Effector memory CD8-positive, alpha-beta T cell (primary cell): ENCODE results near the gene CLDN16.

Experiments
- ATAC-seq: fragments of 150-1000 bp; cut with Tn5 transposase; replicated peaks from 2 replicates; pipeline ENCODE4 v1.10.0; 2021; ENCODE audit warnings: mild to moderate bottlenecking, moderate library complexity
- DNase-seq, 3 experiments: peaks; one replicate each; pipeline ENCODE4 v3.0.0; 2021
- H3K27ac Mint-ChIP-seq, 2 donors: one replicate each; pipeline ENCODE4 v1.8.0; 2022; ENCODE audit warnings: mild to moderate bottlenecking in 2 of 2, mixed read lengths in 2 of 2, moderate library complexity in 2 of 2
- H3K27me3 Mint-ChIP-seq, 2 donors: one replicate each; pipeline ENCODE4 v1.8.0; 2022; ENCODE audit warnings: mixed read lengths in 2 of 2
- H3K36me3 Mint-ChIP-seq: one replicate; pipeline ENCODE4 v1.8.0; 2022; ENCODE audit warnings: mild to moderate bottlenecking, moderate library complexity, mixed read lengths; ENCODE audit not compliant: insufficient read depth
- H3K4me1 Mint-ChIP-seq, 2 donors: one replicate each; pipeline ENCODE4 v1.8.0; 2022; ENCODE audit warnings: low read depth in 2 of 2, mixed read lengths in 2 of 2
- H3K4me3 Mint-ChIP-seq, 2 donors: one replicate each; pipeline ENCODE4 v1.8.0; 2022; ENCODE audit warnings: mild to moderate bottlenecking in 2 of 2, mixed read lengths in 2 of 2, moderate library complexity in 2 of 2
- H3K9me3 Mint-ChIP-seq, 2 donors: one replicate each; pipeline ENCODE4 v1.8.0; 2022; ENCODE audit warnings: mixed read lengths in 2 of 2

The CLDN16 gene

DNA sequence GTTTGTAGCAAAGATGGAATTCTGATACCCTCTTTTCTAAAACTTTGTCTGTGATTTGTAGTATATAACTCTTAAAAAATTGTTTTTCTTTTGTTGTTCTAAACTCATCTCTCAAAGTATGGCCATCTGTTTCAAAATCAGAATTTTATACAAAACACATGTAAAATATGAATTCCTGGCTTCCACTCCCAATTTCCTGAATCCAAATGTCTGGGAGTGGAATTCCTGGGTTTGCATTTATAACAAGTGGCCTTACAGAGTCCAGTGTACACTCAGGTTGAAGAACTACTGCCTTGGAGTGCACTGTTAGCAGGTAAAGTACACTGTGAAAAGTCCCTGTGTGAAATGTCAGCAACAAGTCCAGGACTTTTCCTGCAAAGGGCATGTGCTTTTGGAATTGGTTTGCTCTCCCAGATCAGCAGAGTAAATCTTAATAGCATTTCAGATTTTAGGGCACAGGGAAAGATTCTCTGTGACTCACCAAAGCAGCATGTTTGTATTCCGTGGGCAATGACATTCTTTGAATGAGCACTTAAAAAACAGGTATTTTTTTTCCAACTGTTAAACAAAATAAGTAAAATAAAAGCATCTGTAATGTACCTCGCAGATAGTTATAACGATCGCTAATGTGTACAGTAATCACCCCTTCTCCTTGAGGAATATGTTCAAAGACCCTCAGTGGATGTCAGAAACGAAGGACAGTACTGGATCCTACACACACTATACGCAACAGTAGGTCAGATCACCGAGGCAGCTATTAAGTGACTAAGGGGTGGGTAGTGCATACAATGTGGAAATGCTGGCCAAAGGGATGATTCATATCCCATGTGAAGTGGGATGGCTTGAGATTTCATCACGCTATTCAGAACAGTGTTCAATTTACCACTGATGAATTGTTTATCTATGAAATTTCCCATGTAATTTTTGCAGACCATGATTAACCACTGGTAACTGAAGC, 2.0 kb upstream of the CLDN16 start:
- H3K36me3 Mint-ChIP-seq: no peaks in the 10 kb centered on the region
- H3K9me3 Mint-ChIP-seq: no peaks in the 10 kb centered on the region
- no peaks in the 10 kb centered on the region for H3K4me1 Mint-ChIP-seq
- H3K4me3 Mint-ChIP-seq: no peak overlapping the region
- DNase-seq (no peak), ATAC-seq (no peak)
- no peak overlapping the region for H3K27ac Mint-ChIP-seq
- peaks cover 8 to 21% of the 10 kb centered on the region in 2 donors for H3K27me3 Mint-ChIP-seq

DNA sequence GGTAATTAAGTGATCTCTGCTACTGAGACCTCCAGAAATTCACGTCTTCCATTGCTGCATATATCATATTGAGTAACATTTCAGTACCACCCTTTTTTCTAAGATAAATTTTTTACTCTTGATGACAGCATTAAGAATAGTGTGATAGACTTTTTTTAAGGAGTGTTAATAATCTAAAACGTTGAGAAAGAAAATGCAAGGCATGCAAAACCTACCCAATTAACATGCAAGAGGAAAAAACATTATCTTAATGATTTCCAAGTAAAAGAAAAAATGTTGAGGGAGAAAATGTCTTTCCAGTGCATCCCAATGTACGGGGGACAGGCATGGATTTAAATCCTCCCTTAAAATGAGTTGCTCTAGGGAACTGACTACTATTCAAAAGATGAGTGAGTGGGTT, 740 bp downstream of the CLDN16 start:
- H3K27me3 Mint-ChIP-seq: peaks cover 8 to 23% of the 10 kb centered on the region in 2 donors
- H3K4me3 Mint-ChIP-seq: no peak overlapping the region
- no peaks in the 10 kb centered on the region for H3K9me3 Mint-ChIP-seq
- H3K27ac Mint-ChIP-seq: no peak overlapping the region
- H3K36me3 Mint-ChIP-seq: no peaks in the 10 kb centered on the region
- DNase-seq (no peak), ATAC-seq (no peak)
- H3K4me1 Mint-ChIP-seq: no peaks in the 10 kb centered on the region

DNA sequence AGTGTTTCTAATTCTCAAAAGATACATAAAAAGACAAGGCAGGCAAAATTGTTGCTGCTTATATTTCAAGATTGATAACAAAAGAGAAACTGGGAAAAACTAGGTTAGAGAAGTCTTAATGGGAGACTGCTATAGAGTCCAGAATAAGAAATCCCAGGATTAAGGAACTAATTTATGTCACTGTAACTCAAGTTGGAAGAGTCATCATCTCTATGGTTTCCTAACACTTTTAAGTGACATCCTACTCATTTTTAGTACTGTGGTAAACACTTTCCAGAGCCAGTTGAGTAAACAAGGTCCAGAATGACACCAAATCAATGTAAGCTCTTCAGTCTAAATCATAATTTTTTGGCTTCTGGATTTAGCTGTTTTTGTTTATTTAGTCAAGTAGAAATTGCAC, 8.0 kb downstream of the CLDN16 start:
- ATAC-seq (no peak), DNase-seq (no peak)
- Mint-ChIP-seq H3K36me3 (no peaks in the 10 kb centered on the region), H3K4me3 (no peak overlapping the region), H3K27me3 (peaks cover 0 to 9% of the 10 kb centered on the region in 2 donors), H3K4me1 (no peaks in the 10 kb centered on the region), H3K27ac (no peak overlapping the region), H3K9me3 (no peaks in the 10 kb centered on the region)

DNA sequence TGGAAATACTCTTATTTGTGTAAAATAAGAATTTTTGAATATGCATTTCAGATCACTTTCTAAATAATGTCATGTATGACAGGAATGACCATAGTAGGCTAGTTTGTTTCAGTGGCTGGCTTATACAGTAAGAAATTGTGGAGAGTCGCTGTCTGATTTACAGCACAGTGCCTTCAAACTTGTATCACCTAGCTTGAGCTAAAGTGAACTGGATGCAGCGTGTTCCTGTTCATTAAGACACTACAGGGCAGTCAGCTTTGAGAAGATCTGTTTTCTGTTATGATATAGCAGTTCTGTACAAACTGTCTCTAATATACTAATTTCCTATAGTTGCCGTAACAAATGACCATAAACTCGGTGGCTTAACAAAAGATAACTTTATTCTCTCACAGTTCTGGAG, 9.9 kb downstream of the CLDN16 start:
- no peak for ATAC-seq
- no peak overlapping the region for H3K27ac Mint-ChIP-seq
- DNase-seq: no peak
- H3K4me1 Mint-ChIP-seq: no peaks in the 10 kb centered on the region
- no peaks in the 10 kb centered on the region for H3K9me3 Mint-ChIP-seq
- no peaks in the 10 kb centered on the region for H3K36me3 Mint-ChIP-seq
- H3K27me3 Mint-ChIP-seq: peaks cover 0 to 5% of the 10 kb centered on the region in 2 donors
- no peak overlapping the region for H3K4me3 Mint-ChIP-seq

DNA sequence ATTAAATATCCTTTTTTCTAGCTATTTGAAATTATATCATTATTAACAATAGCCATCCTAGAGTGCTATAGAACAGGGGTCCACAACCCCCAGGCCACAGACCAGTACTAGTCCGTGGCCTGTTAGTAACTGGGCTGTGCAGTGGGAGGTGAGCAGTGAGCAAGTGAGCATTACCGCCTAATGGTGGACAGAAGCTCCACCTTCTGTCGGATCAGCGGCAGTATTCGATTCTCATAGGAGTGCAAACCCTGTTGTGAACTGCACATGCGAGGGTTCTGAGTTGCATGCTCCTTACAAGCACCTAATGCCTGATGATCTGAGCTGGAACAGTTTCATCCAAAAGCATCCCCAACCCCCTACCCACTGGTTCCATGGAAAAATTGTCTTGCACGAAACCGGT, 11.7 kb downstream of the CLDN16 start:
- Mint-ChIP-seq H3K36me3 (no peaks in the 10 kb centered on the region), H3K4me3 (no peak overlapping the region), H3K27me3 (peaks cover 0 to 11% of the 10 kb centered on the region in 2 donors), H3K9me3 (no peaks in the 10 kb centered on the region), H3K27ac (no peak overlapping the region), H3K4me1 (no peaks in the 10 kb centered on the region)
- DNase-seq (no peak), ATAC-seq (no peak)

DNA sequence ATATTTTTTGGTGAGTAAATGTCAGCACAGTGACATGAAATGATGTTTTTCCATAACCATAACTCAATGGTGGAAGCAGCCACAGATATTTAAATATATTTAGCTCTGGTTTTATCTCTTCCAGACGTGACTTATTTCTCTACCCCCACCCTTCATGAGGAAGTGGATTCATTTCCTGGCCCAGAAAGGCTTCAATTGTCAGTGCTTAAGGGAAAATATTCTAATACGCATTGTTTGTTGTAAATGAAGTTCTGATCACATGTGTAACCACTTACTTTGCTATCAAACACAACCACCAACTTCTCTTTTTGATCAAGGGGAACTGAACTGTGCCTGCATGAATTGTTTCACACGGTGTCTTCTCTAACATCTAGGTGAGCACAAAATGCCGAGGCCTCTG, 14.0 kb downstream of the CLDN16 start:
- Mint-ChIP-seq H3K4me1 (no peaks in the 10 kb centered on the region), H3K36me3 (no peaks in the 10 kb centered on the region), H3K27ac (no peak overlapping the region), H3K9me3 (no peaks in the 10 kb centered on the region), H3K4me3 (no peak overlapping the region), H3K27me3 (peaks cover 0 to 13% of the 10 kb centered on the region in 2 donors)
- ATAC-seq: no peak
- no peak for DNase-seq

DNA sequence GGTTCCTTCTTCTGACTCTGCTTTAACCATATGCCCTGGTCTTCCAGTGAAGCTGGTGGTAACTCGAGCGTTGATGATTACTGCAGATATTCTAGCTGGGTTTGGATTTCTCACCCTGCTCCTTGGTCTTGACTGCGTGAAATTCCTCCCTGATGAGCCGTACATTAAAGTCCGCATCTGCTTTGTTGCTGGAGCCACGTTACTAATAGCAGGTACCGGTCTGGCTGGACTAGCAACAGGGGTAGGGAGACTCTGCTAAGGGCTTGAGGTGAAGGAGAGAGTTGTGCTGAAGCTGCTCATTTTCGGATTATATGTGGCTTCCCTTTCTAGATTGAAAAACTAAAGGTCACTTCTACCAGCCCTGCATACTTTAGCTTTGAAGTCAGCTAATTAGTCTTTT, 16.8 kb downstream of the CLDN16 start:
- ATAC-seq (no peak), DNase-seq (no peak)
- Mint-ChIP-seq H3K36me3 (no peaks in the 10 kb centered on the region), H3K9me3 (no peaks in the 10 kb centered on the region), H3K27ac (no peak overlapping the region), H3K27me3 (peaks cover 0 to 8% of the 10 kb centered on the region in 2 donors), H3K4me1 (no peaks in the 10 kb centered on the region), H3K4me3 (no peak overlapping the region)

DNA sequence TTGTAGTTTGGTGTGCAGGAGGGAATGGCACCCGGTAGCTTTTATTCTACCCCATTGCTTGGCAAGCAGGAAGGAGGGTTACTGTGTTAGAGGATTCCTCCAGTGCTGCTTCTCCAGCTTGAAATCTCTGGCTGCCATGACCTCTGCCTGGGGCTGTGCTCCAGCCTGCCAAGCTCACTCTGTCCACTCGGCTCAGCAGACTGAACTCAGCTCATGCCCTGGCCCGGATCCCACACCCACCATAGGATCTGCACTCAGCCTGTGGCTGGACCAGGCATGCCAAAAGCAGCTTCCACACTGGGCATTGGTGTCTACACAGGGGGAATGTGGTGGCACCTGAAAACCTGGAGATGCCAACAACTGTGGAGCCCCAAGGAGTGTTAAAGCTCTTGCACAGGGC, 26.3 kb downstream of the CLDN16 start:
- peaks cover 0 to 6% of the 10 kb centered on the region in 2 donors for H3K27me3 Mint-ChIP-seq
- ATAC-seq (no peak), DNase-seq (no peak)
- no peaks in the 10 kb centered on the region for H3K4me1 Mint-ChIP-seq
- no peak overlapping the region for H3K27ac Mint-ChIP-seq
- H3K36me3 Mint-ChIP-seq: no peaks in the 10 kb centered on the region
- H3K9me3 Mint-ChIP-seq: peaks cover 0 to 1% of the 10 kb centered on the region in 2 donors
- no peak overlapping the region for H3K4me3 Mint-ChIP-seq

DNA sequence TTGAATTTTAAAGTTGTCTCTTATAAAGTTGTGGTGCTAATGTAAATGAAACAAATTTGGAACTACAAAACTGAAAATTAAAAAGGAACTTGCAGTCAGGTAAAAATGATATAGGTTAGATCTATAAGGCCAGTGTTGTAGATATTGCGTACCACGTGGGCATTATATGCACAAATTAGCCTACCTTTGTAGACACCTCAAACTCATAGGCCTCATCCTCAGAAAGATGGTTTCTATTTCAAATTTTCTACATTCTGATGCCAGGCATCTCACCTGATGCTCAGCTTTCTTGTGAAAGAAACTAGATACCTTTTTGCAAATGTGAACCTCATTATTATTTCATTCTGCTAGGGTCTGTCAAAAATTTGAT, 36.1 kb downstream of the CLDN16 start:
- ATAC-seq (peak; percentile 8), DNase-seq (no peak)
- peak overlapping the region in 1 of 2 donors; percentile 69 for H3K4me3 Mint-ChIP-seq
- H3K9me3 Mint-ChIP-seq: no peaks in the 10 kb centered on the region
- no peaks in the 10 kb centered on the region for H3K4me1 Mint-ChIP-seq
- H3K36me3 Mint-ChIP-seq: peaks cover 9% of the 10 kb centered on the region
- H3K27me3 Mint-ChIP-seq: no peaks in the 10 kb centered on the region
- H3K27ac Mint-ChIP-seq: peak overlapping the region; percentile 73 to 81

DNA sequence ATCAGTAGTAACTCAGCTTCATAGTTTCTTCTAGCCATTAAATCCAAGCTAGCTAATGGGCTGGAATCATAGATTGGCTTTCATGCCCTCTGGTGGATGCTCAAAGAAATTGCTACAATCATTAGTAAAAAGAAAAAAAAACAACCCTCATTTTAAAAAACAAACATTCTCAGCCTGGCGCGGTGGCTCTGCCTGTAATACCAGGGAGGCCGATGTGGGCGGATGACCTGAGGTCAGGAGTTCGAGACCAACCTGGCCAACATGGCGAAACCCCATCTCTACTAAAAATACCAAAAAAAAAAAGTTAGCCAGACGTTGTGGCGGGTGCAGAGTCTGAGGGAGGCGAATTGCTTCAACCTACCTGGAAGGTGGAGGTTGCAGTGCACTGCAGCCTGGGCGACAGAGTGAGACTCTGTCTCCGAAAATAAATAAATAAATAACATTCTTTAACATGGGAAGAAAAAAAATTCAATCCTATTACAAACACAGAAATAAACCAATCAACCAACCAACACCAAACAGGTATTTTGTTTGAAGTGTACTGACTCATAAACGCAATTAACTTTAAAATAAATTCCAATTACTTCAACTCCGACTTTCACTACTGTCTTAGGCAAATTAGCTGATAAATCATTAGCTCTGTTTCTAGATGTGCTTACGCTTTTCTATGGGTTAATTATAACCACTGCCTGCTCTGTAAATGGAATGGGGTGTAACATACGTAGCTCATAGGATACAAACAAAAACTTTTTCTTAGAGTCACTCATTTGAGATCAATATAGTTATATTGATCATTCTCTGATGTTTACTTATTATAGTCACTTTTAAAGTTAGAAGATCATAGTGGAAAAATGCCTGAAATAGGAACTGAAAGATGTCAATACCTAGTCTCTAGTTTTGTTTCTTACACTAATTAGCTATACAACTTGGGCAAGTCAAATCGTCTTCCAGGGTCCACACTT, 36.8 kb downstream of the CLDN16 start:
- H3K36me3 Mint-ChIP-seq: peaks cover 9% of the 10 kb centered on the region
- H3K4me3 Mint-ChIP-seq: peak overlapping the region; percentile 49 to 69
- H3K27me3 Mint-ChIP-seq: no peaks in the 10 kb centered on the region
- peak; percentile 70 for ATAC-seq
- peak overlapping the region; percentile 73 to 81 for H3K27ac Mint-ChIP-seq
- H3K9me3 Mint-ChIP-seq: no peaks in the 10 kb centered on the region
- DNase-seq: peak; percentile 5 to 9 (median 7)
- no peaks in the 10 kb centered on the region for H3K4me1 Mint-ChIP-seq

DNA sequence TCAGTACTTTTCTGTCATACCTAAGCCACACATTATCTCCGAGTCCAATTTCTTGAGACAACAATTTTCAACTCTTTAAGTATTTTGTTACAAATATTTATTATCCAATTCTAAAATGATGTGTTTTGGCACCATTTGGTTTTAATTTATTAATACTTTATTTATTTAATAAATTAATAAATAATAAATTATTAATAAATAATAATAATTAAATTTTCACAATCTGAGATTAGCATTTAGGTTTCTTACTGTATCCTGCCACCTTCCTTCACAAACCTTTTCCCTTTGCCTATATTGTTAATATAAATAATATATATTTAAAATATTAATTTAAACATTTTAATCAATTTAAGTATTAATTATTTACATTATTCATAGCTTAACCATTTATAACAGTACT, 37.9 kb downstream of the CLDN16 start:
- H3K36me3 Mint-ChIP-seq: peaks cover 9% of the 10 kb centered on the region
- no peak for ATAC-seq
- no peaks in the 10 kb centered on the region for H3K27me3 Mint-ChIP-seq
- H3K4me3 Mint-ChIP-seq: no peak overlapping the region
- H3K9me3 Mint-ChIP-seq: no peaks in the 10 kb centered on the region
- no peaks in the 10 kb centered on the region for H3K4me1 Mint-ChIP-seq
- H3K27ac Mint-ChIP-seq: no peak overlapping the region
- DNase-seq: no peak

DNA sequence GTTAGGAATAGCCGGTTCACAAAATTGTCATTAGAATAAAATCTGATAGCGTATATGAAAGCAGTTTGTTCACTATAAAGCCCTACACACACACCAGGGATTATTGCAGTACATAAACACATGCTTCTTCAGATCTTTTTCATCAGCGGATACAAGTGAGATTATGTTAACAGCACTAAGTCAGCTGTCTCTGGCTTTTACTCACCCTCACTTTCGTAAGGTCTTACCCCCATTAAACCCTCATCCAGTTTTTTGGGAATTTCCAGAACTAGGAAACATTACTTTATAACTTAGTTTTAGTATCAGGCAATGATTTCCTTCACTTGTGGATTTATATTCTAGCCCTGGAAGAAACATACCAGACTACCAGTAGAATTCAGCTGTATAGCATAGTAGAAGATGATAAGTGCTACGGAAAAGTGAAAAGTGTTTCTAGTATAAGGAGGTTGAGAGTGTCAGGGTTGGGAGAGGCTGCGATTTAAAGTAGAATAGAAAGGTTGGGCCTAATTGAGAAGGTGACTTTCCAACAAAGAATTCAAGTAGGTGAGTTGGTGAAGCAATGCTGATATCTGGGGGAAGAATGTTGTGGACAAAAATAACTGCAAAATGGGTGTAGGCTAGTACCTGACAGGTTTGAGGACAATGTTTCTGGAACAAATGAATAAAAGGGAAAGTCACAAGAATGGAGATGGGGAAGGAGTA, 39.0 kb downstream of the CLDN16 start:
- peaks cover 9% of the 10 kb centered on the region for H3K36me3 Mint-ChIP-seq
- H3K9me3 Mint-ChIP-seq: no peaks in the 10 kb centered on the region
- H3K27ac Mint-ChIP-seq: no peak overlapping the region
- ATAC-seq: no peak
- no peaks in the 10 kb centered on the region for H3K4me1 Mint-ChIP-seq
- peaks cover 0 to under 1% of the 10 kb centered on the region in 2 donors for H3K27me3 Mint-ChIP-seq
- DNase-seq: no peak
- no peak overlapping the region for H3K4me3 Mint-ChIP-seq

DNA sequence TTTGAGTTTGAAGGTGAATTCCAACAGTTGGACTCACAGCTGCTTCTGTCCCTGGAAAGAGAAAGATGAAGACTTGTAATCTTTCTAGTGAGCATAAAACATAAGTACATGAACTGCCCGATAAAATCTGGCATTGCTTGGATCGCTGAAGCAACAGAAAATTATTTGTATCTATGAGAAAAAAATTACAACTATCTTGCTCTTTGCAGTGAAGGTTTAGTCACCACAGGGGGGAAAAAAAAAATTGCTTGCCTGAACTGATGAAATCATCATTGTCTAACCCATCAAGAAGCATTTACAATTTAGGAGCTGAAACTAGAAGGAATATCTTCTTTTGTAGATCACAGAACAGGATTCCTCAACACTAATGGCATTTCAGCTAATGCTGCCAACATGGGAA, 41.7 kb downstream of the CLDN16 start:
- H3K9me3 Mint-ChIP-seq: no peaks in the 10 kb centered on the region
- peaks cover 7 to 12% of the 10 kb centered on the region in 2 donors for H3K27me3 Mint-ChIP-seq
- H3K4me3 Mint-ChIP-seq: no peak overlapping the region
- DNase-seq: no peak
- peaks cover 7% of the 10 kb centered on the region for H3K36me3 Mint-ChIP-seq
- ATAC-seq: no peak
- H3K4me1 Mint-ChIP-seq: no peaks in the 10 kb centered on the region
- H3K27ac Mint-ChIP-seq: no peak overlapping the region
